Ishikawa (cell line): Measurements from ENCODE around the gene POLR1D.

Source experiments
- EP300 ChIP-seq: IDR thresholded peaks from 2 replicates; pipeline ENCODE4 v1.6.1; 2012; ENCODE audit warnings: borderline replicate concordance
- REST ChIP-seq: IDR thresholded peaks from 2 replicates; pipeline ENCODE4 v1.6.1; 2012; ENCODE audit warnings: low read depth, mild to moderate bottlenecking
- TAF1 ChIP-seq: IDR thresholded peaks from 2 replicates; pipeline ENCODE4 v1.6.1; 2012; ENCODE audit warnings: low read depth, mild to moderate bottlenecking

GRCh38 chr13:27628081-27628480 lies 6.4 kb downstream of the POLR1D start:
- no peak for TF ChIP-seq EP300
- no peak for TF ChIP-seq REST
- no peak for TF ChIP-seq TAF1
